Measurements from ENCODE around the gene NIM1K. TPM values are rescaled to one million over a fixed set of nuclear protein-coding genes. Genes with fewer than 3 reads are reported as not detected.

The NIM1K gene
- total RNA-seq, 1 experiment from 2014 or later: 0.59 TPM

- Histone ChIP-seq H3K9me3 (ENCODE audit: control insufficient read depth, insufficient read depth, low read depth, low read length) (no peaks in the 10 kb centered on the region), H3K4me3 (ENCODE audit: low read depth in 2 of 2, low read length in 2 of 2) (no peak overlapping the region), H3K27me3 (ENCODE audit: control insufficient read depth, insufficient read depth, low read length) (peaks cover 2% of the 10 kb centered on the region; the same call in 1 of the 2 replicates), H3K27ac (ENCODE audit: low read length) (no peak overlapping the region), H3K36me3 (ENCODE audit: control insufficient read depth, insufficient read depth, low read length) (no peaks in the 10 kb centered on the region), H3K4me1 (ENCODE audit: control insufficient read depth, insufficient read depth, low read length) (no peaks in the 10 kb centered on the region)
- in situ Hi-C loops (cut with HindIII; ENCODE audit: low pct_unique_long_range_greater_than_20kb, low sequenced_read_pairs) (no loop called here), intact Hi-C loops (cut with micrococcal nuclease; ENCODE audit: unreplicated experiment) (no loop called here)
- DNase-seq (ENCODE audit: low read depth, low spot score) (no peak), ATAC-seq (no peak)
- CTCF ChIA-PET: interaction anchor here (0.6 to 0.7 kb wide), 2 partner anchors 117 to 1085 kb away, joined by 5 to 6 read pairs; no protein-coding TSS in a partner anchor
- BruUV-seq (replicated peaks): no TSS peak
- POLR2A ChIA-PET: interaction anchor here (0.7 kb wide), 1 partner anchor 95 kb away, joined by 10 read pairs; no protein-coding TSS in a partner anchor
- TF ChIP-seq POLR2AphosphoS5 (IDR thresholded peaks at IDR 0.05; ENCODE audit: low read depth, low read length) (no peak), REST (IDR thresholded peaks at IDR 0.05; ENCODE audit: insufficient read depth in 1 of 2, low read depth in 2 of 2, low read length in 1 of 2) (no peak), CTCF (IDR thresholded peaks at IDR 0.05) (no peak), SIN3A (IDR thresholded peaks at IDR 0.05; ENCODE audit: borderline replicate concordance, insufficient read depth, low read depth, low read length) (no peak), TCF7L2 (IDR thresholded peaks at IDR 0.05; ENCODE audit: low read depth, low read length) (no peak)
Measured at GRCh38 chr5:43243270-43243669, 51.2 kb downstream of the NIM1K start.

DNA sequence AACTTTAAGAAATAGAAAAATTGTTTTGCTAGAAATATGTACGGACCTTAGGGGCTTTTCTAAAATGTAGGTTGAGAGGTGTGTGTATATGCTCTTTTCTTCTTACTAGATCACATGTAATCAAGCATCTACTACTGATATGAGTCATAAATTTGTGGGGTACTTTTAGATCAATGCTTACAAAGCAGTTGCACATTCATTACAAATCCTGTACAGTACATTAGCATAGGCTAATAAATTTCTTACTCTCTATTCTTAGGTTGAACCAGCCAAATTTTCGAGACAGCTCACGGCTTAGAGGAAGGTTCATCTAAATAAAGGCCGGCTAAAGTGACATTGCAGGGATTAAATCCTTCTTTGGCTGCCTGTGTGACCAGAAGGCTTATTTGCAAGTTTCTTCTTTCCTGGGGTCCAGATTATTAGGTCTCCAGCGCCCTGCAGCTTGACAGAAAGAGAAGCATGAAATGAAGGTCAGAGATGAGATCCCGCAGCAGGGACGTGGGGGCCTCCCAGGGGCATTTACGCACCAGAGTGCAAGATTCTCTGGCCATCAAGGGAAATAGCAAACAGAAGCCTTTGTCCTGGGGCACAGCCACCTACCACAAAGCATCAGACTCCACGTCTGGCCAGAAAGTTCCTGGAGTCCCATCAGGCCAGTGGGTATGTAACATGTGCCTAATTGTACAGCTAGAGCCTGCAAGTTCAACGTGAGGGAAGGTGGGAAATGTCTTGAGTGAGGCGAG lies 53.0 kb downstream of the NIM1K start:
- ATAC-seq: no peak
- Histone ChIP-seq H3K4me3 (ENCODE audit: low read depth in 2 of 2, low read length in 2 of 2) (no peak overlapping the region), H3K4me1 (ENCODE audit: control insufficient read depth, insufficient read depth, low read length) (no peaks in the 10 kb centered on the region), H3K27ac (ENCODE audit: low read length) (no peak overlapping the region), H3K27me3 (ENCODE audit: control insufficient read depth, insufficient read depth, low read length) (peaks cover 2% of the 10 kb centered on the region; the same call in 1 of the 2 replicates), H3K9me3 (ENCODE audit: control insufficient read depth, insufficient read depth, low read depth, low read length) (no peaks in the 10 kb centered on the region), H3K36me3 (ENCODE audit: control insufficient read depth, insufficient read depth, low read length) (no peaks in the 10 kb centered on the region)
- CTCF ChIA-PET: no interaction called here
- in situ Hi-C loops (cut with HindIII; ENCODE audit: low pct_unique_long_range_greater_than_20kb, low sequenced_read_pairs): no loop called here
- no TSS peak for BruUV-seq (replicated peaks)
- no peak for DNase-seq (ENCODE audit: low read depth, low spot score)
- intact Hi-C loops (cut with micrococcal nuclease; ENCODE audit: unreplicated experiment): no loop called here
- TF ChIP-seq REST (IDR thresholded peaks at IDR 0.05; ENCODE audit: insufficient read depth in 1 of 2, low read depth in 2 of 2, low read length in 1 of 2) (no peak), CTCF (IDR thresholded peaks at IDR 0.05) (no peak), POLR2AphosphoS5 (IDR thresholded peaks at IDR 0.05; ENCODE audit: low read depth, low read length) (no peak), TCF7L2 (IDR thresholded peaks at IDR 0.05; ENCODE audit: low read depth, low read length) (no peak), SIN3A (IDR thresholded peaks at IDR 0.05; ENCODE audit: borderline replicate concordance, insufficient read depth, low read depth, low read length) (no peak)
- POLR2A ChIA-PET: no interaction called here

All from Panc1 (cell line).